IPS DF 19.7 (cell line): Measurements from ENCODE around the gene CRYZL1.
A peak's percentile ranks its signal among the peaks of the same experiment; 100 is the strongest.
"Not testable (repeated sequence)": the region's sequence is repeated elsewhere in the genome, so short reads cannot be mapped to it uniquely, and the experiment has no call there.

Experiments
- DNase-seq: peaks from one replicate; pipeline ENCODE4 v3.0.0-alpha.2; 2013; ENCODE audit warnings: low read depth, low spot score

The CRYZL1 gene

GRCh38 chr21:33641352-33642026 is at the start of gene CRYZL1:
TSS of gene CRYZL1 (minus strand) at chr21:33641741. CDS start at chr21:33631551, 10,190 bp downstream.
- DNase-seq = peak; percentile 98

- DNase-seq = no peak
Observed at GRCh38 chr21:33690874-33691273, 49.3 kb upstream of the CRYZL1 start.

GRCh38 chr21:33688353-33688752 is 46.8 kb upstream of the CRYZL1 start:
- DNase-seq = no peak

GRCh38 chr21:33687634-33688033 is 46.1 kb upstream of the CRYZL1 start:
- no peak for DNase-seq

GRCh38 chr21:33686386-33686785 is 44.8 kb upstream of the CRYZL1 start:
- DNase-seq = no peak

GRCh38 chr21:33685613-33686197 is 44.2 kb upstream of the CRYZL1 start:
- no peak for DNase-seq

GRCh38 chr21:33684923-33685560 is 43.5 kb upstream of the CRYZL1 start:
- no peak for DNase-seq

- no peak for DNase-seq
Observed at GRCh38 chr21:33684068-33684467, 42.5 kb upstream of the CRYZL1 start.

GRCh38 chr21:33682992-33683627 is 41.6 kb upstream of the CRYZL1 start:
- no peak for DNase-seq

- no peak for DNase-seq
Observed at GRCh38 chr21:33680870-33681269, 39.3 kb upstream of the CRYZL1 start.

GRCh38 chr21:33677450-33677849 is 35.9 kb upstream of the CRYZL1 start:
- no peak for DNase-seq

- not testable (repeated sequence) for DNase-seq
Observed at GRCh38 chr21:33676666-33677065, 35.1 kb upstream of the CRYZL1 start.

- no peak for DNase-seq
Observed at GRCh38 chr21:33674226-33674625, 32.7 kb upstream of the CRYZL1 start.

- DNase-seq = no peak
Observed at GRCh38 chr21:33673473-33673872, 31.9 kb upstream of the CRYZL1 start.

GRCh38 chr21:33670076-33670978 is 28.8 kb upstream of the CRYZL1 start:
- DNase-seq = no peak

- DNase-seq = no peak
Observed at GRCh38 chr21:33668620-33669019, 27.1 kb upstream of the CRYZL1 start.

- DNase-seq = no peak
Observed at GRCh38 chr21:33668180-33668579, 26.6 kb upstream of the CRYZL1 start.

GRCh38 chr21:33667636-33668035 is 26.1 kb upstream of the CRYZL1 start:
- no peak for DNase-seq

- no peak for DNase-seq
Observed at GRCh38 chr21:33666153-33666552, 24.6 kb upstream of the CRYZL1 start.

GRCh38 chr21:33664135-33664534 is 22.6 kb upstream of the CRYZL1 start:
- no peak for DNase-seq

GRCh38 chr21:33663241-33663640 is 21.7 kb upstream of the CRYZL1 start:
- no peak for DNase-seq

GRCh38 chr21:33662046-33662445 is 20.5 kb upstream of the CRYZL1 start:
- no peak for DNase-seq
